SK-N-SH (cell line): ENCODE results near the gene DLG2. TPM values are rescaled to one million over a fixed set of nuclear protein-coding genes. Genes with fewer than 3 reads are reported as not detected.

Source experiments
- CTCF ChIA-PET: fragments of 300-600, 350-600 bp; formaldehyde crosslinking; extraction: SDS; loops from one replicate; lab custom pipeline; 2021; lab: Yijun Ruan, JAX
- POLR2A ChIA-PET: fragments of 350-600 bp; sonication (Branson Sonifier 250); formaldehyde crosslinking; extraction: SDS; loops from one replicate; lab custom pipeline; 2020; ENCODE audit warnings: antibody characterized with exemption, inconsistent platforms; lab: Yijun Ruan, JAX
- DNase-seq: peaks from one replicate; pipeline ENCODE4 v3.0.0; 2012
- H2AFZ ChIP-seq: fragments of 200-600 bp; sonication (generic); 2 replicates; pipeline ENCODE4 v1.8.1; 2016; ENCODE audit warnings: antibody characterized with exemption, mild to moderate bottlenecking, low read depth
- H3F3A ChIP-seq: fragments of 200-600 bp; sonication (generic); replicated peaks from 2 replicates; pipeline ENCODE3; 2016; ENCODE audit warnings: antibody characterized with exemption, mild to moderate bottlenecking; ENCODE audit not compliant: insufficient read depth
- H3K27ac ChIP-seq, 2 experiments: fragments of 200-500 bp in 1 of 2; fragments of 200-600 bp in 1 of 2; sonication (Bioruptor generic) in 1 of 2; sonication (generic), shearing (Covaris generic) in 1 of 2; 2 replicates each; pipeline versions ENCODE4 v1.5.1 to v1.6.1; 2014 to 2016; ENCODE audit warnings: low read depth in 2 of 2, inconsistent platforms in 1 of 2, low read length in 1 of 2, mild to moderate bottlenecking in 1 of 2, mixed read lengths in 1 of 2
- H3K27me3 ChIP-seq: fragments of 200-600 bp; sonication (generic), shearing (Covaris generic); 2 replicates; pipeline ENCODE4 v1.6.1; 2016; ENCODE audit warnings: mixed run types; ENCODE audit not compliant: insufficient read depth
- H3K36me3 ChIP-seq, 2 experiments: fragments of 200-500 bp in 1 of 2; fragments of 200-600 bp in 1 of 2; sonication (Bioruptor generic) in 1 of 2; sonication (generic) in 1 of 2; replicated peaks in 1 of 2; 2 replicates each; pipeline versions ENCODE3 to v1.5.1; 2014 to 2016; ENCODE audit warnings: low read length in 1 of 2, mild to moderate bottlenecking in 1 of 2; ENCODE audit not compliant: insufficient read depth in 2 of 2, control insufficient read depth in 1 of 2
- H3K4me1 ChIP-seq, 2 experiments: fragments of 200-500 bp in 1 of 2; fragments of 200-600 bp in 1 of 2; sonication (Bioruptor generic) in 1 of 2; sonication (generic), shearing (Covaris generic) in 1 of 2; 2 replicates each; pipeline versions ENCODE4 v1.5.1 to v1.6.1; 2014 to 2016; ENCODE audit warnings: low read depth in 1 of 2, low read length in 1 of 2, mixed run types in 1 of 2; ENCODE audit not compliant: insufficient read depth in 2 of 2, control insufficient read depth in 1 of 2
- H3K4me2 ChIP-seq: fragments of 200-600 bp; sonication (generic), shearing (Covaris generic); 2 replicates; pipeline ENCODE4 v1.6.1; 2017; ENCODE audit warnings: mixed run types
- H3K4me3 ChIP-seq, 2 experiments: fragments of 200-500 bp in 1 of 2; fragments of 200-600 bp in 1 of 2; sonication (Bioruptor generic) in 1 of 2; sonication (generic), shearing (Covaris generic) in 1 of 2; 2 replicates each; pipeline versions ENCODE4 v1.5.1 to v1.8.1; 2014 to 2016; ENCODE audit warnings: low read depth in 2 of 2, inconsistent platforms in 1 of 2, low read length in 1 of 2, mild to moderate bottlenecking in 1 of 2, mixed read lengths in 1 of 2, moderate library complexity in 1 of 2
- H3K79me2 ChIP-seq: fragments of 200-600 bp; sonication (generic); 2 replicates; pipeline ENCODE4 v1.8.1; 2017; ENCODE audit warnings: mild to moderate bottlenecking; ENCODE audit not compliant: insufficient read depth
- H3K9ac ChIP-seq: fragments of 200-600 bp; sonication (generic); 2 replicates; pipeline ENCODE4 v1.6.1; 2017; ENCODE audit warnings: mixed run types
- H3K9me2 ChIP-seq: fragments of 200-600 bp; sonication (generic); 2 replicates; pipeline ENCODE4 v1.6.1; 2017; ENCODE audit warnings: mixed run types
- H3K9me3 ChIP-seq: fragments of 200-600 bp; sonication (generic); 2 replicates; pipeline ENCODE4 v1.6.1; 2017; ENCODE audit warnings: mixed run types, mild to moderate bottlenecking, moderate library complexity
- H4K20me1 ChIP-seq: fragments of 200-600 bp; sonication (generic); 2 replicates; pipeline ENCODE4 v1.6.1; 2017; ENCODE audit warnings: mild to moderate bottlenecking, mixed run types; ENCODE audit not compliant: insufficient read depth
- GATA2 ChIP-seq: sonication (generic); formaldehyde crosslinking; IDR thresholded peaks from 2 replicates; pipeline ENCODE4 v1.5.0; 2020; ENCODE audit warnings: mild to moderate bottlenecking, missing genetic modification reagents
- MAX ChIP-seq: IDR thresholded peaks from 2 replicates; pipeline ENCODE4 v1.4.0; 2012; ENCODE audit warnings: low read depth
- POLR2AphosphoS5 ChIP-seq: IDR thresholded peaks from 2 replicates; pipeline ENCODE4 v1.6.1; 2012; ENCODE audit warnings: low read depth, low read length
- SIN3A ChIP-seq: IDR thresholded peaks from 2 replicates; pipeline ENCODE4 v1.6.1; 2012; ENCODE audit warnings: low read depth, mild to moderate bottlenecking, low read length, moderate library complexity, borderline replicate concordance
- TAF1 ChIP-seq: IDR thresholded peaks from 2 replicates; pipeline ENCODE4 v1.6.1; 2012; ENCODE audit warnings: low read depth, mild to moderate bottlenecking, low read length, moderate library complexity, borderline replicate concordance
- USF1 ChIP-seq: IDR thresholded peaks from 2 replicates; pipeline ENCODE4 v1.4.0; 2012; ENCODE audit warnings: low read depth, borderline replicate concordance
- WGBS: methylation state at CpG from one replicate; pipeline ENCODE4 v1.1.6; 2017; ENCODE audit warnings: low lambda C conversion rate; 5-methylcytosine and 5-hydroxymethylcytosine counted together
- polyA plus RNA-seq, 3 experiments: library from polyadenylated mRNA; depleted of rRNA; stranded (reverse); fragments of >200 nt; gene quantifications; 2 replicates each; pipeline ENCODE4 v1.2.3, GENCODE V29; 2012
- TF ChIP-seq, protein P1 (sequence below): IDR thresholded peaks from 2 replicates; pipeline ENCODE4 v1.6.1; 2012; ENCODE audit warnings: mild to moderate bottlenecking, low read depth, low read length, moderate library complexity

DLG2 gene
- polyA plus RNA-seq, 1 of the 3 experiments (the other 2 are of a cell fraction): 0.21 TPM

- H3K4me3 ChIP-seq: no peak overlapping the region
- TF ChIP-seq TAF1: no peak
- ChIA-PET POLR2A (no interaction called here), CTCF (no interaction called here)
- H3K27me3 ChIP-seq: no peaks in the 10 kb centered on the region
- H3K9me3 ChIP-seq: no peaks in the 10 kb centered on the region
- H2AFZ ChIP-seq: no peak overlapping the region
- no peaks in the 10 kb centered on the region; a peak in 1 of 4 replicates for H3K4me1 ChIP-seq
- no peak overlapping the region for H3K27ac ChIP-seq
- H4K20me1 ChIP-seq: no peaks in the 10 kb centered on the region
- no peaks in the 10 kb centered on the region for H3K79me2 ChIP-seq
- WGBS: 15% methylated on average over 1 of the region's 1 CpG
- no peaks in the 10 kb centered on the region for H3K9me2 ChIP-seq
- no peaks in the 10 kb centered on the region for H3K36me3 ChIP-seq
- no peak for DNase-seq
- no peak overlapping the region for H3K4me2 ChIP-seq
- H3F3A ChIP-seq: no peaks in the 10 kb centered on the region
- H3K9ac ChIP-seq: no peak overlapping the region
Measured at GRCh38 chr11:83751041-83751440, 1876.1 kb downstream of the DLG2 start.

DNA sequence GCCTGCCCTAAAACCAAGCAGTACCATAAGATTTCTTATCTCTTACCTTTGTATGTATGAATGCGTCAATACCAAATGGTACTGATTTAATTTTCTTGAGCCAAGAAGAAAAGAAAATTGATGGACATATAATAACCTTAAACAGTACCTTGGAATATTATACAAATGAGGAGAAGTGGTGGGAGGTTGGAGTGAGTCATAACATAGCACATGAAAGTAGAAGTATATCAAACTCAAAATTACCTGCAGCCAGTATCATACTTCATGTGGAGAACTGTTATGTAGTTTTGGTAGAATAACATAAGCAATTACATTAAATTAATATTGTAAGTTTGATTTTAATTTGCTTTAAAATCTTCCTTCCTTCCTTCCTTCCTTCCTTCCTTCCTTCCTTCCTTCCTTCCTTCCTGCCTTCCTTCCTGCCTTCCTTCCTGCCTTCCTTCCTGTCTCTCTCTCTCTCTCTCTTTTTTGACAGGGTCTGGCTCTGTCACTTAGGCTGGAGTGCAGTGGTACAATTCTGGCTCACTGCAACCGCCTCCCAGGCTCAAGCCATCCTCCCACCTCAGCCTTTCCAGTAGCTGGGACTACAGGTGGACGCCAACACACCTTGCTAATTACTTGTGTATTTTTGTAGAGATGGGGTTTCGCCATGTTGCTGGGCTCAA lies 1880.1 kb downstream of the DLG2 start:
- no peaks in the 10 kb centered on the region for H4K20me1 ChIP-seq
- H3K4me1 ChIP-seq: no peaks in the 10 kb centered on the region
- ChIA-PET CTCF (interaction anchor here (0.9 kb wide), 1 partner anchor 20 kb away, joined by 3 read pairs; no protein-coding TSS in a partner anchor), POLR2A (no interaction called here)
- H3K27me3 ChIP-seq: no peaks in the 10 kb centered on the region
- no peaks in the 10 kb centered on the region for H3K9me3 ChIP-seq
- 48% methylated on average over 4 of the region's 4 CpGs for WGBS
- H3F3A ChIP-seq: no peaks in the 10 kb centered on the region
- H3K4me3 ChIP-seq: no peak overlapping the region
- H3K36me3 ChIP-seq: no peaks in the 10 kb centered on the region
- no peaks in the 10 kb centered on the region for H3K9me2 ChIP-seq
- TF ChIP-seq, protein P1, sequence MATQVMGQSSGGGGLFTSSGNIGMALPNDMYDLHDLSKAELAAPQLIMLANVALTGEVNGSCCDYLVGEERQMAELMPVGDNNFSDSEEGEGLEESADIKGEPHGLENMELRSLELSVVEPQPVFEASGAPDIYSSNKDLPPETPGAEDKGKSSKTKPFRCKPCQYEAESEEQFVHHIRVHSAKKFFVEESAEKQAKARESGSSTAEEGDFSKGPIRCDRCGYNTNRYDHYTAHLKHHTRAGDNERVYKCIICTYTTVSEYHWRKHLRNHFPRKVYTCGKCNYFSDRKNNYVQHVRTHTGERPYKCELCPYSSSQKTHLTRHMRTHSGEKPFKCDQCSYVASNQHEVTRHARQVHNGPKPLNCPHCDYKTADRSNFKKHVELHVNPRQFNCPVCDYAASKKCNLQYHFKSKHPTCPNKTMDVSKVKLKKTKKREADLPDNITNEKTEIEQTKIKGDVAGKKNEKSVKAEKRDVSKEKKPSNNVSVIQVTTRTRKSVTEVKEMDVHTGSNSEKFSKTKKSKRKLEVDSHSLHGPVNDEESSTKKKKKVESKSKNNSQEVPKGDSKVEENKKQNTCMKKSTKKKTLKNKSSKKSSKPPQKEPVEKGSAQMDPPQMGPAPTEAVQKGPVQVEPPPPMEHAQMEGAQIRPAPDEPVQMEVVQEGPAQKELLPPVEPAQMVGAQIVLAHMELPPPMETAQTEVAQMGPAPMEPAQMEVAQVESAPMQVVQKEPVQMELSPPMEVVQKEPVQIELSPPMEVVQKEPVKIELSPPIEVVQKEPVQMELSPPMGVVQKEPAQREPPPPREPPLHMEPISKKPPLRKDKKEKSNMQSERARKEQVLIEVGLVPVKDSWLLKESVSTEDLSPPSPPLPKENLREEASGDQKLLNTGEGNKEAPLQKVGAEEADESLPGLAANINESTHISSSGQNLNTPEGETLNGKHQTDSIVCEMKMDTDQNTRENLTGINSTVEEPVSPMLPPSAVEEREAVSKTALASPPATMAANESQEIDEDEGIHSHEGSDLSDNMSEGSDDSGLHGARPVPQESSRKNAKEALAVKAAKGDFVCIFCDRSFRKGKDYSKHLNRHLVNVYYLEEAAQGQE: no peak
- no peak overlapping the region for H3K27ac ChIP-seq
- no peak for DNase-seq
- no peak overlapping the region for H2AFZ ChIP-seq
- H3K79me2 ChIP-seq: no peaks in the 10 kb centered on the region
- H3K4me2 ChIP-seq: no peak overlapping the region
- no peak overlapping the region for H3K9ac ChIP-seq

DNA sequence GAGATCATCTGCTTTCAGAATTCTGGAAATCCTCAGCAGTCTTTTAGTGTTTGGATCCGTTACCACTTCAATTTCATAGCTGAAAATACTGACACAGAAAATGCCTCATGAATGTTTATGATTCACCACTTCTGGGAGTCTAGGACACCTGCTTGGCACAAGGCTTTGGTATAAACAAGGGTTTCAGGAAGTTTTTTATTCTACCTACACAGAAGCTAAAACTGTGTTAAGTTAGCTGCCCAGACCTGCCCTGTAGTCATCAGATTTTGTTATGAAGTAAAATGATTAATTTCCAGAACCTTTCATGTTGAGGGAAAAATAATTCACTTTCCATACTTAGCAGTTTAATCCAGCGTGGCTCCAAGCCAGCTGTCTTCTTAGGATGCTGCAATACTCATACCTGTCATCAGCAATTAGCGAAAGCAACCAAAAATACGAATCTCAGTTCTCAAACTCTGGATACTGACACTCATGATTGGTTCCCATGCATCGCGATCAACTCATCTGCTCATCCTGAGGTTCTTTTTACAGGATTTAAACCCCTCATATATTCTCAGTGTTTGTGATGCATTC lies 1882.4 kb downstream of the DLG2 start:
- Histone ChIP-seq H3F3A (no peaks in the 10 kb centered on the region), H4K20me1 (no peaks in the 10 kb centered on the region), H3K79me2 (no peaks in the 10 kb centered on the region), H3K4me3 (no peak overlapping the region), H3K4me2 (no peak overlapping the region), H3K9ac (no peak overlapping the region), H3K27ac (no peak overlapping the region), H3K9me2 (no peaks in the 10 kb centered on the region), H3K36me3 (no peaks in the 10 kb centered on the region), H3K27me3 (no peaks in the 10 kb centered on the region), H3K9me3 (no peaks in the 10 kb centered on the region), H2AFZ (no peak overlapping the region), H3K4me1 (no peaks in the 10 kb centered on the region; a peak in 1 of 4 replicates)
- no peak for DNase-seq
- CTCF ChIA-PET: no interaction called here
- no peak for TF ChIP-seq GATA2 (CRISPR knock-in tag)
- no peak for TF ChIP-seq SIN3A
- TF ChIP-seq POLR2AphosphoS5: no peak
- no peak for TF ChIP-seq USF1
- no peak for TF ChIP-seq MAX
- WGBS: 52% methylated on average over 6 of the region's 6 CpGs
- POLR2A ChIA-PET: no interaction called here
